RWPE2 (cell line): ENCODE results near the gene ENDOV.
A peak's percentile ranks its signal among the peaks of the same experiment; 100 is the strongest.

Experiments used
- ATAC-seq: fragments of 200-7000 bp; cut with Tn5 transposase; 3 replicates; pipeline ENCODE4 v1.9.1; 2021; ENCODE audit warnings: low read depth
- DNase-seq: peaks from one replicate; pipeline ENCODE4 v3.0.0-alpha.2; 2020; ENCODE audit warnings: low spot score
- H3K27ac ChIP-seq: fragments of 450-650 bp; 2 replicates; pipeline ENCODE4 v1.5.1; 2017; ENCODE audit warnings: mild to moderate bottlenecking; ENCODE audit not compliant: poor library complexity, severe bottlenecking
- H3K27me3 ChIP-seq: fragments of 250-450 bp; sonication (Bioruptor Pico); 2 replicates; pipeline ENCODE4 v1.5.1; 2021; ENCODE audit warnings: mild to moderate bottlenecking, moderate library complexity; ENCODE audit not compliant: insufficient read depth, poor library complexity, severe bottlenecking
- H3K36me3 ChIP-seq: fragments of 250-450 bp; sonication (Bioruptor Pico); 2 replicates; pipeline ENCODE4 v1.5.1; 2020; ENCODE audit warnings: low read depth, mild to moderate bottlenecking, moderate library complexity
- H3K4me1 ChIP-seq: fragments of 250-450 bp; sonication (Bioruptor Pico); 2 replicates; pipeline ENCODE4 v1.5.1; 2021; ENCODE audit warnings: mild to moderate bottlenecking, moderate library complexity; ENCODE audit not compliant: insufficient read depth, poor library complexity, severe bottlenecking
- H3K4me3 ChIP-seq: fragments of 250-450 bp; sonication (Bioruptor Pico); 2 replicates; pipeline ENCODE4 v1.5.1; 2021; ENCODE audit warnings: mild to moderate bottlenecking, moderate library complexity; ENCODE audit not compliant: severe bottlenecking
- H3K9me3 ChIP-seq: fragments of 250-450 bp; sonication (Bioruptor Pico); 2 replicates; pipeline ENCODE4 v1.5.1; 2021; ENCODE audit warnings: mild to moderate bottlenecking, moderate library complexity; ENCODE audit not compliant: severe bottlenecking
- TF ChIP-seq, protein P1 (sequence below): fragments of 450-650 bp; IDR thresholded peaks from one replicate; pipeline ENCODE4 v1.5.1; 2017; ENCODE audit warnings: mild to moderate bottlenecking, moderate library complexity; ENCODE audit not compliant: poor library complexity, severe bottlenecking

The ENDOV gene

DNA sequence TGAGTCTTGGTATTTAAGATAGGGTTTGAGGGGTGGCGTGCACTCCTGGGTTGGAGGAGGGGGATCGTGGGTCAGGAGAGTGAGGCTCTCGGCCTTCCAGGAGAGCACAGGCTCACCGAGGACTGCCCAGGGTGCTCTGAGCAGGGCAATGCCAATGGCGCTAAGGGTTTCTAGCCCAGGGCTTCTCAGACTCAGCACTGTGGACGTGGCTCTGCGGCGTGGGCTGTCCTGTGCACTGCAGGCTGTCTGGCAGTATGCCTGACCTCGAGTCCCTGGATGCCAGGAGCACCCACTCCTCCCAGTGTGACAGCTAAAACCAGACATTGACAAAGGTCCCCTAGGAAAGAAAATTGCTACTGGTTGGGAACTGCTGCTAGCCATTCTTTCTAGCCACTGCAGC, 37.2 kb upstream of the ENDOV start:
- H3K36me3 ChIP-seq: peaks cover 94% of the 10 kb centered on the region
- H3K4me3 ChIP-seq: no peak overlapping the region
- ATAC-seq (no peak), DNase-seq (peak; percentile 33)
- no peaks in the 10 kb centered on the region for H3K9me3 ChIP-seq
- TF ChIP-seq, protein P1, sequence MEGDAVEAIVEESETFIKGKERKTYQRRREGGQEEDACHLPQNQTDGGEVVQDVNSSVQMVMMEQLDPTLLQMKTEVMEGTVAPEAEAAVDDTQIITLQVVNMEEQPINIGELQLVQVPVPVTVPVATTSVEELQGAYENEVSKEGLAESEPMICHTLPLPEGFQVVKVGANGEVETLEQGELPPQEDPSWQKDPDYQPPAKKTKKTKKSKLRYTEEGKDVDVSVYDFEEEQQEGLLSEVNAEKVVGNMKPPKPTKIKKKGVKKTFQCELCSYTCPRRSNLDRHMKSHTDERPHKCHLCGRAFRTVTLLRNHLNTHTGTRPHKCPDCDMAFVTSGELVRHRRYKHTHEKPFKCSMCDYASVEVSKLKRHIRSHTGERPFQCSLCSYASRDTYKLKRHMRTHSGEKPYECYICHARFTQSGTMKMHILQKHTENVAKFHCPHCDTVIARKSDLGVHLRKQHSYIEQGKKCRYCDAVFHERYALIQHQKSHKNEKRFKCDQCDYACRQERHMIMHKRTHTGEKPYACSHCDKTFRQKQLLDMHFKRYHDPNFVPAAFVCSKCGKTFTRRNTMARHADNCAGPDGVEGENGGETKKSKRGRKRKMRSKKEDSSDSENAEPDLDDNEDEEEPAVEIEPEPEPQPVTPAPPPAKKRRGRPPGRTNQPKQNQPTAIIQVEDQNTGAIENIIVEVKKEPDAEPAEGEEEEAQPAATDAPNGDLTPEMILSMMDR: no peak
- no peak overlapping the region for H3K27ac ChIP-seq
- no peaks in the 10 kb centered on the region for H3K4me1 ChIP-seq
- no peaks in the 10 kb centered on the region for H3K27me3 ChIP-seq

DNA sequence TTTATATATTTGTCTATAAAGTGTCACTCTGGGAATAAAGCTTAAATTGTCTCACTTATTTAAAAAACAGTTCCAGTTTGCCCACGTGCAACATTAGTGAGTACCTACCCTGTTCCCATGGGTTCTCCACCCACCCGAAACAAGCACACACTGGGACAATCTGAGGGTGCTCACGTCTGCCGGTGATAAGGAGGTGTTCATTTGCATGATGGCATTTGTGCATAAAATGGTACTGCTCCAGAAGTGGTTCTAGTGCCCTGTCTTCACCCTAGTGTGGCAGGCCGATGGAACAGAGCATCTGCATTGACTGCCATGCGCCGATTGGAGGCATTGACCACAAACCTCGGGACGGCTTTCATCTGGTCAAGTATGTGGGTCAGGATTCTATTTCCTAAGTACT, 35.6 kb upstream of the ENDOV start:
- peaks cover 100% of the 10 kb centered on the region for H3K36me3 ChIP-seq
- TF ChIP-seq, protein P1: no peak
- DNase-seq (no peak), ATAC-seq (no peak)
- H3K9me3 ChIP-seq: no peaks in the 10 kb centered on the region
- no peaks in the 10 kb centered on the region for H3K4me1 ChIP-seq
- H3K27ac ChIP-seq: no peak overlapping the region
- no peak overlapping the region for H3K4me3 ChIP-seq
- no peaks in the 10 kb centered on the region for H3K27me3 ChIP-seq

DNA sequence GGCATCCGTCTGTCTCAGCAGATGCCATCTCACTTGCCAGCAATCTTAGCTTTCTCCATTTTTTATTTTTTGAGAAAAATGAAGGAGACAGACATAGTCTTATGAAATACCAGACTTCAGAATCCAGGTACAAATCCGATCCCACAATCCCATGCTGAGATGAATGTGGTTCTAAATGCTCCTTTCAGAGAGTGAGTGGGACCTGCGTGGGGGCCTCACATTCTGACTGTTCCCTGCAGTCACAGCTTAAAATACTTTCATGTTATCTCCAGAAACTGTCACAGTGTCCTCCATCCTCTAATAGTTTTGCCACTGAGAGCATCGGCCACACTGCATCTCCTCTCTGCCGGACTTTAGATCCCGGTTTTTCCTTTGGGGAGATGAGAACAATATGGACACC, 34.9 kb upstream of the ENDOV start:
- Histone ChIP-seq H3K36me3 (peaks cover 100% of the 10 kb centered on the region), H3K4me1 (no peaks in the 10 kb centered on the region), H3K27me3 (no peaks in the 10 kb centered on the region), H3K4me3 (no peak overlapping the region), H3K9me3 (no peaks in the 10 kb centered on the region), H3K27ac (no peak overlapping the region)
- TF ChIP-seq, protein P1: no peak
- no peak for DNase-seq
- no peak for ATAC-seq

DNA sequence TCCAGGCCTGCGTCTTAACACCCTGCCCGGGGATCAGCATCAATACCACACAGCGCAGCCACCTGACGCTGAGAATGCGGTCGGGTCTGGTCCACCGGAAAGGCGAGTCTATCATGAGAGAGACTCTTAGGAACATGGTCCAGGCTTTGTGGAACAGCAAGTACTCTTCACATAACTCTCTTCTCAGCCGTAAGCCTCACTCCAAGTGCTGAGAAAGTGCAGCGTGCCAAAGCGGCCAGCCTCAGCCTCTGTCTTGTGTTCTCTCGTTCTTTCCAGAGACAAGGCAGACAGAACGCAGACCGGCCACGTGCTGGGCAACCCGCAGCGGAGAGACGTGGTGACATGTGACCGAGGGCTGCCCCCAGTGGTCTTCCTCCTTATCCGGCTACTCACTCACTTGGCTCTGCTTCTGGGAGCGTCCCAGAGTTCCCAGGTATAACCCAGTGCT, 34.4 kb upstream of the ENDOV start:
- Histone ChIP-seq H3K36me3 (peaks cover 100% of the 10 kb centered on the region), H3K9me3 (no peaks in the 10 kb centered on the region), H3K27me3 (no peaks in the 10 kb centered on the region), H3K4me3 (no peak overlapping the region), H3K4me1 (no peaks in the 10 kb centered on the region), H3K27ac (no peak overlapping the region)
- no peak for DNase-seq
- no peak for ATAC-seq
- TF ChIP-seq, protein P1: no peak

DNA sequence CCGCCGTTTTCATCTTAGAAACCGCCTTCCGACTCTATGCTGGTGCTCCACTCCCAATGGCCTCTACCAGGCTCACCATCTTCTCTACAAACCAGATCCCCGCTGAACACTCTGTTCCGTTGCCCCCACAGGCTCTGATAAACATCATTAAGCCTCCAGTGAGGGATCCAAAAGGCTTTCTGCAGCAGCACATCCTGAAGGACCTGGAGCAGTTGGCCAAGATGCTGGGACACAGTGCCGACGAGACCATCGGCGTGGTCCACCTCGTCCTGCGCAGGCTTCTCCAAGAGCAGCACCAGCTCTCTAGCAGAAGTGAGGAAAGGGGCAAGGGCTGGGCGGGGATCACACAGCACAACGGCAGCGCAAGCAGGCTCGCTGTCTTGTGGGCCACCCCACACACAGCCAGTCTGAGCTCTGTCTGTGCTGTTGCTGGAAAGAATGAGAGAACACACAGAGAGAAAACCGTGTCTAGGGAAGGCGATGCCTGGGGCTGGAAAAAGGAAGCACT, 33.5 kb upstream of the ENDOV start:
- H3K4me1 ChIP-seq: no peaks in the 10 kb centered on the region
- H3K27me3 ChIP-seq: no peaks in the 10 kb centered on the region
- DNase-seq (no peak), ATAC-seq (no peak)
- H3K9me3 ChIP-seq: no peaks in the 10 kb centered on the region
- no peak overlapping the region for H3K4me3 ChIP-seq
- TF ChIP-seq, protein P1: no peak
- H3K36me3 ChIP-seq: peaks cover 100% of the 10 kb centered on the region
- no peak overlapping the region for H3K27ac ChIP-seq
